Endothelial cell of umbilical vein (primary cell): ENCODE results near the gene LPIN2. TPM values are rescaled to one million over a fixed set of nuclear protein-coding genes. Genes with fewer than 3 reads are reported as not detected.

ENCODE experiments used
- BruUV-seq: library from RNA; stranded (reverse); fragments of 400-500 nt; replicated peaks from 2 replicates; lab custom pipeline; 2021; lab: Mats Ljungman, UMichigan
- CTCF ChIA-PET: fragments of 300-600, 350-600 bp; sonication (Branson Sonifier 250); formaldehyde crosslinking; loops from one replicate; lab custom pipeline; 2021; ENCODE audit warnings: antibody characterized with exemption, inconsistent platforms; lab: Charles Lee
- POLR2A ChIA-PET: fragments of 300-600, 350-600 bp; sonication (Branson Sonifier 250); formaldehyde crosslinking; loops from one replicate; lab custom pipeline; 2021; ENCODE audit warnings: antibody characterized with exemption, inconsistent platforms; lab: Charles Lee
- DNase-seq: peaks from one replicate; pipeline ENCODE4 v3.0.0-alpha.2; 2011; ENCODE audit warnings: low read depth, low spot score
- FAIRE-seq: peaks from 2 replicates; lab custom pipeline; 2011; peaks lifted over from hg19 to GRCh38; lab: Jason Lieb, UNC
- H2AFZ ChIP-seq: 2 replicates; pipeline ENCODE4 v1.6.0; 2012; ENCODE audit warnings: low read depth, low read length, control low read depth, inconsistent platforms
- H3K27ac ChIP-seq: 2 replicates; pipeline ENCODE4 v1.5.1; 2011; ENCODE audit warnings: low read depth, mild to moderate bottlenecking, control low read depth, low read length, moderate library complexity; ENCODE audit not compliant: insufficient read depth
- H3K27me3 ChIP-seq, 2 experiments: 2 replicates each; pipeline versions ENCODE4 v1.6.0 to v1.6.1; 2011; ENCODE audit warnings: low read length in 2 of 2, mixed read lengths in 1 of 2; ENCODE audit not compliant: control insufficient read depth in 2 of 2, insufficient read depth in 2 of 2
- H3K36me3 ChIP-seq, 2 experiments: 2 replicates in 1 of 2; 3 replicates in 1 of 2; pipeline ENCODE4 v1.5.1; 2011; ENCODE audit warnings: low read length in 2 of 2, mild to moderate bottlenecking in 1 of 2, moderate library complexity in 1 of 2; ENCODE audit not compliant: control insufficient read depth in 2 of 2, insufficient read depth in 2 of 2; ENCODE audit errors: extremely low read depth in 1 of 2
- H3K4me1 ChIP-seq: 3 replicates; pipeline ENCODE4 v1.5.1; 2011; ENCODE audit warnings: mild to moderate bottlenecking, low read length; ENCODE audit not compliant: control insufficient read depth, insufficient read depth; ENCODE audit errors: extremely low read depth
- H3K4me2 ChIP-seq: 2 replicates; pipeline ENCODE4 v1.6.1; 2011; ENCODE audit warnings: low read length, control low read depth, mixed read lengths; ENCODE audit not compliant: insufficient read depth
- H3K4me3 ChIP-seq, 3 experiments: fragments of 200-600 bp in 1 of 3; sonication (generic), shearing (Covaris generic) in 1 of 3; replicated peaks in 1 of 3; 2 replicates each; pipeline ENCODE4 v1.5.1; 2011 to 2016; ENCODE audit warnings: control low read depth in 3 of 3, low read length in 3 of 3, mild to moderate bottlenecking in 2 of 3, inconsistent platforms in 1 of 3, low read depth in 1 of 3, moderate library complexity in 1 of 3; ENCODE audit not compliant: insufficient read depth in 1 of 3
- H3K79me2 ChIP-seq: 2 replicates; pipeline ENCODE4 v1.6.0; 2012; ENCODE audit warnings: low read length, inconsistent platforms; ENCODE audit not compliant: control insufficient read depth, insufficient read depth
- H3K9ac ChIP-seq: replicated peaks from 2 replicates; pipeline ENCODE3; 2011; ENCODE audit warnings: low read length, control low read depth; ENCODE audit not compliant: insufficient read depth; ENCODE audit errors: extremely low read depth
- H3K9me1 ChIP-seq: replicated peaks from 3 replicates; pipeline ENCODE4 v1.6.0; 2011; ENCODE audit warnings: mild to moderate bottlenecking, low read length; ENCODE audit not compliant: control insufficient read depth, insufficient read depth; ENCODE audit errors: extremely low read depth
- H3K9me3 ChIP-seq: replicated peaks from 2 replicates; pipeline ENCODE4 v1.5.1; 2012; ENCODE audit warnings: low read length, inconsistent platforms; ENCODE audit not compliant: control insufficient read depth, insufficient read depth
- H4K20me1 ChIP-seq: replicated peaks from 2 replicates; pipeline ENCODE3; 2011; ENCODE audit warnings: mild to moderate bottlenecking, low read length; ENCODE audit not compliant: control insufficient read depth, insufficient read depth; ENCODE audit errors: extremely low read depth
- EZH2 ChIP-seq: IDR thresholded peaks from 2 replicates; pipeline ENCODE4 v1.6.1; 2012; ENCODE audit warnings: borderline replicate concordance, low read depth, mild to moderate bottlenecking, moderate library complexity, low read length, inconsistent platforms; ENCODE audit not compliant: severe bottlenecking
- FOS ChIP-seq: IDR thresholded peaks from 2 replicates; pipeline ENCODE4 v1.6.1; 2011; ENCODE audit warnings: mild to moderate bottlenecking, low read length, moderate library complexity, borderline replicate concordance; ENCODE audit not compliant: insufficient read depth
- GATA2 ChIP-seq: IDR thresholded peaks from 2 replicates; pipeline ENCODE4 v1.7.0; 2011; ENCODE audit warnings: low read depth, mild to moderate bottlenecking, moderate library complexity, mixed read lengths, low read length; ENCODE audit not compliant: insufficient read length, insufficient read depth
- JUN ChIP-seq: IDR thresholded peaks from 2 replicates; pipeline ENCODE4 v1.6.1; 2011; ENCODE audit warnings: borderline replicate concordance, low read depth; ENCODE audit not compliant: insufficient read length, insufficient read depth
- MYC ChIP-seq: IDR thresholded peaks from one replicate; pipeline ENCODE4 v1.6.1; 2011; ENCODE audit warnings: mild to moderate bottlenecking, low read depth, low read length
- POLR2A ChIP-seq: IDR thresholded peaks from 2 replicates; pipeline ENCODE4 v1.6.1; 2012; ENCODE audit warnings: low read depth, mild to moderate bottlenecking, control low read depth, low read length
- POLR2AphosphoS5 ChIP-seq: IDR thresholded peaks from 2 replicates; pipeline ENCODE4 v1.6.1; 2012; ENCODE audit warnings: low read depth, mild to moderate bottlenecking, control low read depth, low read length, moderate library complexity; ENCODE audit not compliant: insufficient read depth
- dilution Hi-C: fragments of 300-500 bp; cut with MboI; formaldehyde crosslinking; loops from one replicate; pipeline ENCODE4 v1.15.0; 2019; ENCODE audit warnings: low sequenced_read_pairs; ENCODE audit not compliant: extremely low pct_ligation_motif_present
- intact Hi-C: fragments of 100-400 bp; cut with micrococcal nuclease; formaldehyde crosslinking; loops from one replicate; pipeline ENCODE4 v1.10.0; 2022
- polyA plus RNA-seq, 4 experiments: library from polyadenylated mRNA; depleted of rRNA in 3 of 4; stranded (reverse) in 3 of 4; unstranded in 1 of 4; fragments of >200 nt; gene quantifications; 2 replicates each; pipeline versions ENCODE4 v1.2.1 to v1.2.3, GENCODE V29; 2011 to 2012; ENCODE audit warnings: missing spikeins in 1 of 4
- total RNA-seq: library from RNA; stranded (reverse); gene quantifications from 2 replicates; pipeline ENCODE4 v1.2.3, GENCODE V29; 2021
- TF ChIP-seq, protein P1 (sequence below): IDR thresholded peaks from 2 replicates; pipeline ENCODE4 v1.6.1; 2011; ENCODE audit not compliant: insufficient read depth, insufficient read length
- TF ChIP-seq, protein P2 (sequence below), 2 donors: IDR thresholded peaks; 1 replicate in 1 of 2; 2 replicates in 1 of 2; pipeline ENCODE4 v1.5.1; 2011; ENCODE audit warnings: low read length in 2 of 2, mild to moderate bottlenecking in 2 of 2, moderate library complexity in 2 of 2, control low read depth in 1 of 2, inconsistent platforms in 1 of 2, low read depth in 1 of 2; ENCODE audit not compliant: insufficient read depth in 1 of 2; ENCODE audit errors: extremely low read depth in 1 of 2

LPIN2 gene
- total and polyA plus RNA-seq, 2 donors (not counting 3 experiments of a cell fraction or from before 2014, with no cell fraction given) = 14.7 to 24.4 TPM

GRCh38 chr18:3015851-3016250 is 2.9 kb upstream of the LPIN2 start:
- DNase-seq (peak; percentile 12), FAIRE-seq (no peak)
- TF ChIP-seq JUN (no peak), MYC (no peak)
- H3K79me2 ChIP-seq = peaks cover 16% of the 10 kb centered on the region
- peak overlapping the region; percentile 62 for H3K27ac ChIP-seq
- BruUV-seq = no TSS peak
- H3K4me1 ChIP-seq = peaks cover 48% of the 10 kb centered on the region
- H3K27me3 ChIP-seq = no peaks in the 10 kb centered on the region
- H2AFZ ChIP-seq = no peak overlapping the region
- no peaks in the 10 kb centered on the region for H4K20me1 ChIP-seq
- ChIA-PET POLR2A (interaction anchor here (1.3 kb wide), 1 partner anchor 231 kb away, joined by 8 read pairs; the partner anchor contains the start of gene MYL12A), CTCF (interaction anchor here (1.0 to 3.3 kb wide), 11 partner anchors 13 to 250 kb away, joined by 3 to 51 read pairs (median 4); no protein-coding TSS in a partner anchor)
- H3K36me3 ChIP-seq = no peaks in the 10 kb centered on the region
- dilution Hi-C loops = no loop called here
- H3K4me2 ChIP-seq = peak overlapping the region; percentile 87
- no peak overlapping the region for H3K9ac ChIP-seq
- intact Hi-C loops = loop anchor here (1.0 to 2.0 kb wide), 3 partner anchors 13 to 88 kb away; no protein-coding TSS in a partner anchor
- H3K9me3 ChIP-seq = no peaks in the 10 kb centered on the region
- H3K4me3 ChIP-seq = no peak overlapping the region
- no peaks in the 10 kb centered on the region for H3K9me1 ChIP-seq

GRCh38 chr18:3015204-3015592 is 2.3 kb upstream of the LPIN2 start:
- Histone ChIP-seq H3K4me2 (peak overlapping the region; percentile 87), H3K9ac (peak overlapping the region; percentile 53), H3K27me3 (no peaks in the 10 kb centered on the region), H2AFZ (no peak overlapping the region), H3K79me2 (peaks cover 22% of the 10 kb centered on the region), H3K4me1 (peaks cover 55% of the 10 kb centered on the region), H3K36me3 (no peaks in the 10 kb centered on the region), H3K4me3 (peak overlapping the region in 1 of 3 experiments; percentile 53), H4K20me1 (no peaks in the 10 kb centered on the region), H3K9me3 (no peaks in the 10 kb centered on the region), H3K27ac (peak overlapping the region; percentile 62), H3K9me1 (no peaks in the 10 kb centered on the region)
- ChIA-PET POLR2A (interaction anchor here (1.2 to 1.3 kb wide), 2 partner anchors 231 to 232 kb away, joined by 3 to 8 read pairs; partner anchors contain the start of gene MYL12A), CTCF (interaction anchor here (0.7 to 3.3 kb wide), 18 partner anchors 15 to 249 kb away, joined by 3 to 51 read pairs (median 4); no protein-coding TSS in a partner anchor)
- intact Hi-C loops = loop anchor here (1.0 to 2.0 kb wide), 3 partner anchors 14 to 89 kb away; no protein-coding TSS in a partner anchor
- FAIRE-seq = peak; percentile 80
- no TSS peak for BruUV-seq
- dilution Hi-C loops = no loop called here
- no peak for TF ChIP-seq POLR2A
- TF ChIP-seq EZH2 = no peak
- peak; percentile 97 for TF ChIP-seq FOS
- no peak for TF ChIP-seq MYC
- peak; percentile 72 for TF ChIP-seq POLR2AphosphoS5
- TF ChIP-seq GATA2 = peak; percentile 79
- TF ChIP-seq, protein P1, sequence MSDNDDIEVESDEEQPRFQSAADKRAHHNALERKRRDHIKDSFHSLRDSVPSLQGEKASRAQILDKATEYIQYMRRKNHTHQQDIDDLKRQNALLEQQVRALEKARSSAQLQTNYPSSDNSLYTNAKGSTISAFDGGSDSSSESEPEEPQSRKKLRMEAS = no peak
- TF ChIP-seq, protein P2, sequence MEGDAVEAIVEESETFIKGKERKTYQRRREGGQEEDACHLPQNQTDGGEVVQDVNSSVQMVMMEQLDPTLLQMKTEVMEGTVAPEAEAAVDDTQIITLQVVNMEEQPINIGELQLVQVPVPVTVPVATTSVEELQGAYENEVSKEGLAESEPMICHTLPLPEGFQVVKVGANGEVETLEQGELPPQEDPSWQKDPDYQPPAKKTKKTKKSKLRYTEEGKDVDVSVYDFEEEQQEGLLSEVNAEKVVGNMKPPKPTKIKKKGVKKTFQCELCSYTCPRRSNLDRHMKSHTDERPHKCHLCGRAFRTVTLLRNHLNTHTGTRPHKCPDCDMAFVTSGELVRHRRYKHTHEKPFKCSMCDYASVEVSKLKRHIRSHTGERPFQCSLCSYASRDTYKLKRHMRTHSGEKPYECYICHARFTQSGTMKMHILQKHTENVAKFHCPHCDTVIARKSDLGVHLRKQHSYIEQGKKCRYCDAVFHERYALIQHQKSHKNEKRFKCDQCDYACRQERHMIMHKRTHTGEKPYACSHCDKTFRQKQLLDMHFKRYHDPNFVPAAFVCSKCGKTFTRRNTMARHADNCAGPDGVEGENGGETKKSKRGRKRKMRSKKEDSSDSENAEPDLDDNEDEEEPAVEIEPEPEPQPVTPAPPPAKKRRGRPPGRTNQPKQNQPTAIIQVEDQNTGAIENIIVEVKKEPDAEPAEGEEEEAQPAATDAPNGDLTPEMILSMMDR (IDR thresholded peaks at IDR 0.05; ENCODE audit: extremely low read depth in 1 of 2, insufficient read depth in 1 of 2, low read depth in 1 of 2, low read length in 2 of 2) = no peak
- peak; percentile 97 for TF ChIP-seq JUN
- DNase-seq = peak; percentile 93
